ENCODE measurements around the gene LHX1.

The LHX1 gene

DNA sequence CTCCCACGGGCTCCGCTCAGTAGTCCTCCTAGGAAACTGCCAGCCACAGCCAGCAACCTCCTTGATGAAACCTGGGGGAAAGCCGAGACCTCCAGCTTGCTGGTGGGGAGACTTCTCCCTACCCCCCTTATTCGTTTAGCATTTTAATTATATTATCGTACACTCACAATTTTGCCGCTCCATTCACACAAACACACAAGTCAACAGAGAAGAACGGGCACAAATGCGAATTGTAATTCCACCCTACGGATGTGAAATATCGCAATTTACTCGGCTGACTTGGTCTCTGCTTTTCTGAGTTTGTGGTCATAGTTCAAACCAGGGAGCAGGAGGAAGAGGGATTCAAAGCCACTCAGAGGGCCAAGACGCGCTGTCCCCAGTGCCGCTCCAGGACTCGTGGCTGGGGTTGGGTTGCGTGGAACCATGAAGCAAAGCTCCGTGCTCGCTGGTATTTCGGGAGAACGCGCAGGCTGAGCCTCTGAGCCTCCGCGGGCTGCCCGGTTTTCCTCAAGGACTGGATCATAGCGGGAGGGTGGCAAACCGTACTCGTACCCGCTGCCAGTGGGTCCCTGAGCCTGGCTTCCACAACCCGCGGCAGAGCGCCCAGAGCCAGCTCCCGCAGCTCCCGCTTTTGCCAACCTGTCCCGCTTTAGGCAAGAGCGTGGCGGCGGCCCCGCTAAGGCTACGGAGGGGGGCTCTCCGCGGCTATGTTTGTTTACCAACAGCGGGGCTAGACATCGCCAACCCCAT is 2.0 kb downstream of the LHX1 start:
- DNase-seq (ENCODE audit: low read depth): no peak

DNA sequence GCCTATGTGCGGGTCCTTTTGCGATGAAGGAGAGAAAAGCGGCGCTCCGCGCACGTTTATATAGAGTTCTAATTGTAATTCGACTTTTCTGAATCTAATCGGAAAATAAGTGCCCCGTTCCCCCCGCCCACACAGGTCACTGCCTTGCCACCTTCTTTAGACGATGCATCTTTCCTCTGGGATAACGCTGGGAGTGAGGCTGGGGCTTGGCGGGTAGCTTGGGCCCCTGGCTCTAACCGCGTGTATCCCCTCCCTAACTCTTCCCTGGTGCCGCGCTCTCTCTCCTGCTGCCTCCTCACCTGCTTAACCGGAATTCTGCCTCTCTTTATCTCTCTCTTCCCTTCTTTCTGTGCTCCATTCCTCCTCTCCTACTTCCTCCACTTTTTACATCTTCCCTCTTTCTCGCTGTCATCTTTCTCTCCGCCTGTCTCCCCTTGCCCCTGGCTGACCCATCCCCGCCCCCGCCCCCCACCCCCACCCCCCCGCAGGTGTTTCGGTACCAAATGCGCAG is 2.6 kb downstream of the LHX1 start:
- no peak for DNase-seq (ENCODE audit: low read depth)

GRCh38 chr17:36940313-36941264 is 3.3 kb downstream of the LHX1 start:
- no peak for DNase-seq (ENCODE audit: low read depth)

- DNase-seq (ENCODE audit: low read depth): no peak
Measured at GRCh38 chr17:36941265-36942010, 4.2 kb downstream of the LHX1 start.

DNA sequence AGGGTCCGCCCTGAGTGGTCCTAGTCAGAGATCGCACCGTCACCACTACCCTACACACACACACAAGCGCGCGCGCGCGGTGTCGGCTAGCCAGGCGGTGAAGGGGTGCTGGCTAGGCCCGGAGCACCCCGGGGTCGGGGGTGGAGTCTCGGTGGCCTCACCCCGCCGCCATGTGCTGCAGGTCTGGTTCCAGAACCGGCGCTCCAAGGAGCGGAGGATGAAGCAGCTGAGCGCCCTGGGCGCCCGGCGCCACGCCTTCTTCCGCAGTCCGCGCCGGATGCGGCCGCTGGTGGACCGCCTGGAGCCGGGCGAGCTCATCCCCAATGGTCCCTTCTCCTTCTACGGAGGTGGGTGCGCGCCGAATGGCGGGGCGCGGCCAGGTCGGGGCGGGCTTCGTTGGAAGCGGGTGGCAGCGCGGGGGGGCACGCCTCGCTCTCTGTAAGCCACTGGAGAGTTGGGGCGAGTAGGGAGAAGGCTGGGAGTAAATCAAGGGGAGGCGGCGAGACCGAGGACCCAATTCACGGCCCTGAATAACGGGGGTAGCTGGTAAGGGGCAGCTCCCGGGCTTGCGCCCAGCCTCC is 4.8 kb downstream of the LHX1 start:
- DNase-seq (ENCODE audit: low read depth): no peak

- no peak for DNase-seq (ENCODE audit: low read depth)
Measured at GRCh38 chr17:36942631-36943125, 5.4 kb downstream of the LHX1 start.

DNA sequence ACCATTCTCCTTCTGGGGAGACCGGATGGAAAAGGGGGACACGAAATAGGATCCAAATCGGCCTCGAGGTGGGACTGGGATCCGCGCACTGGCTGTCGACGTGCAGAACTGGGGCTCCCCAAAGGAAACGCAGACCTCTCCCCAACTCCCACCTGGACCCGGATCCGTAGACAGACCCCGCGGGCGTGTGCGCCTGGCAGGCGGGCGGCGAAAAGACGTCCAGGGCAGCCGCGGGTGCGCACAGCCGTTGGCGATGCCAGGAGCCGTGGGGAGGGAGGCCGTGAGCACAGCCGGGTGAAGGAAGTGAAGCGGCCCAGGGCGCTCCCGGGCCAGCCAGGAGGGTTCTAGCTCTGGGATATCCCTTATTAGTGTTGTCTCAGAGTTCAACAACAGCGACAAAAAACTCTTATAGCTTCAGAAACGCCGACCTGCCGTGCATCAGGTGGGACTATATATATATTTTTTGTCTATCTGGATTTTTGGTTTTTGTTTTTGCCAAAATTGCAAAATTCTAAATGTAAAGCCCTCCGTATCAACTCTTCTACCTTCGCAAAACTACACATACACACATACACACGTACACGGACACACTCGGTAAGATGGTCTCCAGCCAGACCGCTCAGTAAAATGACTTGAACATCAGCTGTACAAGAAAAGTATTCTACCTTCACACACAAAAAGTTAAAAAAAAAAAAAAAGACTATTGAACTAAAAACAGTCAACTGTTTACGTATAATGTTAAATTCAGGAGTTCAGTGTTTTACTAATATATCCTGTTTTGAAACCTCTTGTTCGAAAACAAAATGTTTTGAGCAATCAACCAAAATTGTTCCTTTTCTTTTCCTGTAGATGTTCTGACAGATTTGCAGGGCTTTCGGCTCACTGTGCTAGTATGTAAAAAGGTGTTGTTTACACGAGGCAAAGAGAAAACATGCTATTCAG is 6.2 kb downstream of the LHX1 start:
- DNase-seq (ENCODE audit: low read depth): no peak

DNA sequence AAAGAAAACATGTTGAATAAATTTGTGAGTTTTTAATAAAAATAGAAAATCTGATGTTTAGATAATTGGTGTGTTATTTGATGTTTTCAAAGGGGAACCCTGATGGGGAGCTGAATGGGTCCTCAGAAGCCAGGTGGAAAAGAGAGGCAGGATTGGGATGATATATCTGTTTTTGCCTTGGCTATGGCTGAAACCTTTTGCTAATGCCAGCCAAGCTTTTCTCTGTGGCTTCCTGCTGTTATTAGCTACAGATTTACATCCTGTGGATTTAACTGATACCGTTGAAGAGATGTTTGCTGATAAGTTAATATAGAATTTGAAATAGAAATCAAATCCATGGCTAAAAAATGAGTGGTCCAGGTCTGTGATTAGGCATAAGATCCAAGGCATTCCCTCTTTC is 7.3 kb downstream of the LHX1 start:
- DNase-seq (ENCODE audit: low read depth): no peak

DNA sequence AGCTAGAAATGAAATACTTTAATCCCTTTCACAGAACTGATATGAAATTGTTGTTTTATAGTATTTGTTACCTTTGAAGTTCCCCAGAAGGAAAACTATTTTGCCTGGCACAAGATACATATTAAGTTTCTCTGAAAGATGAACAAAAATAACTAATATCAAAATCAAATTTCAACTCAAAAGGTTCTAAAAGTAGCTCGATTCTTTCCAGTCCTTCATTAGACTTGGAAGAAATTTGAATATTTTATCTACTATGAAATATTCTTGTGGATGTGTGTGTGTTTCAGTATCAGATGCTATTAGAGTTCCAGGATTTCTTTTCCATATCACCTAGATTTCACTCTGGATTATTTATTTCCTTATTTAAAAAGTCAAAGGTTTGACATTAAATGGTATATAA is 7.9 kb downstream of the LHX1 start:
- DNase-seq (ENCODE audit: low read depth): no peak

DNA sequence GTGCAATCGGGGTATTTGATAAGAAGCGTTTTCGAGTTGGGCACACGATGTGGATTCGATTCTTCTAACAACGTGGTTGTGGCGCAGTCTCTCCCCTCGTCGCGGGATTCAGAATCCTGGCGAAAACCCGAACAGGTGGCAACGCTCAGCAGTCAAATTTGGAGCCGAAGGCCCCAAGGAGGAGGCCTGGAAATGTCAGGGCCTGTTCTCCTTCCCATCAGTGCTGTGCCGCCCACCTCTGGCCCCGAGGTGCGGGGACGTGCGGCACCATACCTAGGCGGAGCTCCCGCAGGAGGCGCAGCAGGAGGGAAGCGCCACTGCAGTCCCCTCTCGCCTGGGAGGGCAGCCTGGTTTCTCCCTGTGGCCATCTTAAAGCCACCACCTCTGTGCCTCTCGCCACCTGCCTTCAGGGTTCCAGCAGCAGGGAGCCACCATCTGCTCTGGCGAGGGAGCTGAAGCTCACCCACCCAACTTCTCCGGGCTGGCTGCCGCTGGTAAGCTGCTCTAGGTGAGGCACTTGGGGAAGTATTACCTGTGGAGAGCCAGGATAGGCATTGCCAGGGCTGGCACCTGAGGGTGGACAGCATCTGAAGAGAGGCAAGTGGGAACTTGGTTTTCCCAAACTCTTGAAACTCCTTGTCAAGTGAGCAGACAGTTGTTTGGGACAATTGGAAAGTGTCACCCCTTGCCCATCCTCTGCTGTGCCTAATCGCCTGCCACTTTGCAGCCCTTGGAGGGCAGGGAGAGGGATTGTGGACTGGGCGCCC is 8.9 kb downstream of the LHX1 start:
- no peak for DNase-seq (ENCODE audit: low read depth)

DNA sequence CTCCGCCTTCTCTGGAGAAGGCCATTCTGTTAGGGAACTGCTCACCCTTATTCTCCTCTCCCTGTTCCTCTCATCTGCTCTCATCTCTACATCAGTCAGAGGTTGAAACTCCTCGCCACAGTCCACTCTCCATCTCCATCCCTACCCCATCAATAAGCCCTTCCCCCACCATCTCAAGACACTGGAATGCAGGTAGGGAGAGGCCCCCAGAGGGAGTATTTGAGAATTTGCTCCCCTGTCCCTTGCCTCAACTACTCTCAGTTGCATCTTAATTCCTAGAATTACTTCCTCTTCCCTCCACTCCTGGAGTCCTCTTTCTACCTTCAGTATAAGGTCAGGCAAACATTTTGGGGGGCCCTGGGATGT is 9.4 kb downstream of the LHX1 start:
- no peak for DNase-seq (ENCODE audit: low read depth)

GRCh38 chr17:36947922-36948716 is 10.8 kb downstream of the LHX1 start:
- no peak for DNase-seq (ENCODE audit: low read depth)

- DNase-seq (ENCODE audit: low read depth): peak; percentile 93
Measured at GRCh38 chr17:36948717-36949460, 11.6 kb downstream of the LHX1 start, which contains the start of gene AATF. AATF (plus strand) TSS chr17:36948954; CDS start chr17:36949126, 172 bp downstream.

DNA sequence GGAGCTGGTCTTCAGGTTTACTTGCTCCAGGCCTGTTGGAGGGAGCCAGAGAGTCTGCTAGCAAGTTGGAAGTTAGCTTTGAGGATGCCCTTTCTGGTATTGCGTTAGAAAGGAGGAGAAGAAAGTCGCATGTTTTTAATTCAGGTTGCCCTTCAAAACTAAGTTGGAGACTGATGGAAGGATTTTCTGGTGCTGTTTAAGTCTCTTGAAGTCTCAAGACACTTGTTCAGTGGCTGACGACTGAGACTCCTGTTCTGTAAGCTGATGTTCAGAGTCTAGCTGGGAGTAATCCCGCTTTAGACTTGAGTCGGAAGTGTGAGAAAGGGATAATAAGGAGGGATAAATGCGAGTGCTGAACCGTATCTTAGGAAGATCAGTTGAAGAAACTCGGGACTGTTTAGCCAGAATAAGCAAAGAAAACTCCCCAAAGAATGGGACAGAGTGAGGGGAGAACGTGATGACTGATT is 12.2 kb downstream of the LHX1 start:
- DNase-seq (ENCODE audit: low read depth): no peak

- DNase-seq (ENCODE audit: low read depth): no peak
Measured at GRCh38 chr17:36950027-36950426, 12.8 kb downstream of the LHX1 start.

GRCh38 chr17:36951084-36951789 is 14.0 kb downstream of the LHX1 start:
- no peak for DNase-seq (ENCODE audit: low read depth)

DNA sequence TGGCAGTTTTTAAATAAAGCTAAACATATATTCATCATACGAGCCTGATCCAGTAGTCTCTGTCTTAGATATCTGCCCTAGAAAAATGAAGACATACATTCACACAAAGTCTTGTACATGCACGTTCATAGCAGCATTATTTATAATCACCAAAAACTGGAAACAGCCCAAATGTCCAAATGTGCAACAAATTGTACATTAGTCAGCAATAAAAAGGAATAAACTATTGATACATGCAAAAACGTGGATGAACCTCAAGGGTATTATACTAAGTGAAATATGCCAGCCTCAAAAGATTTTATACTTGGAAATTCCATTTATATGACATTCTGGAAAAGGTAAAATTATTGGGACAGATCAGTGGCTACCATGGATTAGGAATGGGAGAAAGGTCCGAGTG is 34.2 kb downstream of the LHX1 start:
- no peak for DNase-seq (ENCODE audit: low read depth)

All from stimulated activated CD8-positive, alpha-beta memory T cell treated with anti-CD3 and anti-CD28 coated beads, Interleukin-12 subunit alpha, Interleukin-12 subunit beta, amount 100 ng/mL, for 1 hour (primary cell).